Measurements from ENCODE around the gene RAB10. TPM values are rescaled to one million over a fixed set of nuclear protein-coding genes. Genes with fewer than 3 reads are reported as not detected.
A peak's percentile ranks its signal among the peaks of the same experiment; 100 is the strongest.

The RAB10 gene
- 100 to 1,000 TPM in 1 of 2 donors, 10 to 100 TPM in 1; 96.8 to 112 TPM for total RNA-seq
- polyA plus RNA-seq (ENCODE audit: insufficient read depth, low read depth, low replicate concordance), result 74.8 TPM
- long read RNA-seq, donor 1, transcript RAB10-201 (6 exons, 3,535 nt), result major isoform, 53 of 112 reads
- long read RNA-seq, donor 1, partial matches to known transcripts, result 59 of 112 reads
- long read RNA-seq, donor 1, other reads (novel, unspliced or antisense), result 0 of 112 reads
- long read RNA-seq, donor 2, transcript RAB10-201 (6 exons, 3,535 nt), result major isoform, 33 of 58 reads
- long read RNA-seq, donor 2, partial matches to known transcripts, result 25 of 58 reads
- long read RNA-seq, donor 2, other reads (novel, unspliced or antisense), result 0 of 58 reads

DNA sequence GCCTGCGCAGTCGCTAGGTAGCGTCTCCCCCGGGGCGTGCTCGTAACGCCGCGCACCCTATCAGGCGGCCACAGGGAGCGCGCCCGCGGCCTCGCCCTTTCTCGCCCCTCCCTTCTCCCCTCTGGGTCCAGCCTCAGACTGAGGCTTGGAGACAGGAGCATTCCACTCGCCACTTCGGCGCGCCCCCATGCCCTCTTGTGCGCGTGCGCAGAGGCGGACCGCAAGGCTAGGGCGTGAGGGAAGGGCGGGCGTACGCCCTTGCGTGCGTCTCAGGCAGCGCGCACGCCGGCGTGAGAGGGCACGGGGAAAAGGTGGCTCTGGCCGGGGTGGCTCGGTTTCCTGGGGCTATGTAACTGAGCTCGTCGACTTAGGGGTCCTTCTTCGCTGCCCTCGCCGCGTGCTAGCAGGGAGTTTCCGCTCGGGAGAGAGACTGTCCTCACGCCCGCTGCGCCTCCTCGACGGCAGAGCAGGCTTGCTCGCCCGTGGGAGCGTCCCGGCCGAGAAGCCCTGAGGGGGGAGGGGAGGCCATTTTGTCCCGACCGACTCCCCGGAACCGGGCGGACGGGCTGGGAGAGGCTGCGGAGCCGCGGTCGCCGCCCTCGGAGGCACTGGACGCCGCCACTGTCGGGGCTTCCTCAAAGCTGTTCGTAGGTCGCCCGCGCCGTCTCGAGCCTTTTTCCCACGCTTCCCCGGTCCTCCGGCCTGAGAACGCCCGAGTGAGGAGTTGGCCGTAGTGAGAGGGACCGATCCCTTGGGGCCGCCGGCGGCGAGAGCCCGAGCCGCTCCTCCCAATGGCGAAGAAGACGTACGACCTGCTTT, at the start of gene RAB10:
Gene RAB10 (plus strand): TSS at position 267 of the 819 bp plus-strand sequence. CDS start 525 bp downstream, at position 792.
- peaks cover 15% of the 10 kb centered on the region for H3K4me1 ChIP-seq
- H3K4me3 ChIP-seq, result peak within 1 kb of the TSS; percentile 93 to 96
- H3K36me3 ChIP-seq (ENCODE audit: low read depth, missing control alignments), result no peaks in the 10 kb centered on the region
- TF ChIP-seq POLR2A (IDR thresholded peaks at IDR 0.05), result peak; percentile 84
- TF ChIP-seq, protein P1, sequence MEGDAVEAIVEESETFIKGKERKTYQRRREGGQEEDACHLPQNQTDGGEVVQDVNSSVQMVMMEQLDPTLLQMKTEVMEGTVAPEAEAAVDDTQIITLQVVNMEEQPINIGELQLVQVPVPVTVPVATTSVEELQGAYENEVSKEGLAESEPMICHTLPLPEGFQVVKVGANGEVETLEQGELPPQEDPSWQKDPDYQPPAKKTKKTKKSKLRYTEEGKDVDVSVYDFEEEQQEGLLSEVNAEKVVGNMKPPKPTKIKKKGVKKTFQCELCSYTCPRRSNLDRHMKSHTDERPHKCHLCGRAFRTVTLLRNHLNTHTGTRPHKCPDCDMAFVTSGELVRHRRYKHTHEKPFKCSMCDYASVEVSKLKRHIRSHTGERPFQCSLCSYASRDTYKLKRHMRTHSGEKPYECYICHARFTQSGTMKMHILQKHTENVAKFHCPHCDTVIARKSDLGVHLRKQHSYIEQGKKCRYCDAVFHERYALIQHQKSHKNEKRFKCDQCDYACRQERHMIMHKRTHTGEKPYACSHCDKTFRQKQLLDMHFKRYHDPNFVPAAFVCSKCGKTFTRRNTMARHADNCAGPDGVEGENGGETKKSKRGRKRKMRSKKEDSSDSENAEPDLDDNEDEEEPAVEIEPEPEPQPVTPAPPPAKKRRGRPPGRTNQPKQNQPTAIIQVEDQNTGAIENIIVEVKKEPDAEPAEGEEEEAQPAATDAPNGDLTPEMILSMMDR (IDR thresholded peaks at IDR 0.05), result peak in 2 of 3 experiments; percentile 24 to 26
- no peaks in the 10 kb centered on the region for H3K27me3 ChIP-seq
- no peaks in the 10 kb centered on the region for H3K9me3 ChIP-seq
- peak; percentile 98 for DNase-seq
- intact Hi-C loops (cut with DNase I; ENCODE audit: low total_unique reads), result no loop called here
- WGBS, 2 donors, result 0 to 1% methylated on average over 19 to 60 of the region's 94 CpGs
- peak within 1 kb of the TSS; percentile 96 to 98 for H3K27ac ChIP-seq

DNA sequence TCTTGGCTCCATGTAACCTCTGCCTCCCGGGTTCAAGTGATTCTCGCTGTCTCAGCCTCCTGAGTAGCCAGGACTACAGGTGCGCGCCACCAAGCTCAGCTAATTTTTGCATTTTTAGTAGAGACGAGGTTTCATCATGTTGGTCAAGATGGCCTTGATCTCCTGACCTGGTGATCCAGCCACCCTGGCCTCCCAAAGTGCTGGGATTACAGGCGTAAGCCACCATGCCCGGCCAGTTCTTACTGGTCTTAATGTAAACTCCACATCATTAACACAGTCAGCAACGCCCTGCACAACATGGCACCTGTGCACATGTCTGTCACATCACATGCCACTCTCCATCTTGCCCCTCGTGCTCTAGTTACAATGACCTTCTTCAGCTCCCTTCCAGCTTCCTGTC, 45.8 kb upstream of the RAB10 start:
- Histone ChIP-seq H3K4me3 (no peak overlapping the region), H3K27me3 (no peaks in the 10 kb centered on the region), H3K9me3 (no peaks in the 10 kb centered on the region), H3K36me3 (ENCODE audit: low read depth, missing control alignments) (no peaks in the 10 kb centered on the region), H3K4me1 (no peaks in the 10 kb centered on the region), H3K27ac (no peak overlapping the region)
- 89 to 95% methylated on average over 9 of the region's 9 CpGs for WGBS, 2 donors
- TF ChIP-seq, protein P1 (IDR thresholded peaks at IDR 0.05), result no peak
- no peak for TF ChIP-seq POLR2A (IDR thresholded peaks at IDR 0.05)
- intact Hi-C loops (cut with DNase I; ENCODE audit: low total_unique reads), result no loop called here
- no peak for DNase-seq

DNA sequence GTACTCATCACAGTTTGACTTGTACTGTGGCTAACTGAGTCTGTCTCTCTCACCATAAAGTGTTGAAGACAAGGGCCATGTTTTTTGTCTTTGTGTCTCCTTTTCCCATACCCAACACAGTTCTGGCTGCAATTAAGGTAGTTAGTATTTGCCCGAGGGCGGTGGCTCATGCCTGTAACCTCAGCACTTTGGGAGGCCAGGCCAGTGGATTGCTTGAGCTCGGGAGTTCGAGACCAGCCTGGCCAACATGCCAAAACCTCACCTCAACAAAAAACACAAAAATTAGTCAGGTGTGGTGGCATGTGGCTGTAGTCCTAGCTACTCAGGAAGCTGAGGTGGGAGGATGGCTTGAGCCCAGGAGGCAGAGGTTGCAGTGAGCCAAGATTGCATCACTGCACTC, 44.7 kb upstream of the RAB10 start:
- Histone ChIP-seq H3K4me1 (no peaks in the 10 kb centered on the region), H3K27me3 (no peaks in the 10 kb centered on the region), H3K27ac (no peak overlapping the region), H3K4me3 (no peak overlapping the region), H3K9me3 (no peaks in the 10 kb centered on the region), H3K36me3 (ENCODE audit: low read depth, missing control alignments) (no peaks in the 10 kb centered on the region)
- intact Hi-C loops (cut with DNase I; ENCODE audit: low total_unique reads), result no loop called here
- TF ChIP-seq, protein P1 (IDR thresholded peaks at IDR 0.05), result no peak
- DNase-seq, result no peak
- WGBS, 2 donors, result 89 to 92% methylated on average over 4 of the region's 4 CpGs

DNA sequence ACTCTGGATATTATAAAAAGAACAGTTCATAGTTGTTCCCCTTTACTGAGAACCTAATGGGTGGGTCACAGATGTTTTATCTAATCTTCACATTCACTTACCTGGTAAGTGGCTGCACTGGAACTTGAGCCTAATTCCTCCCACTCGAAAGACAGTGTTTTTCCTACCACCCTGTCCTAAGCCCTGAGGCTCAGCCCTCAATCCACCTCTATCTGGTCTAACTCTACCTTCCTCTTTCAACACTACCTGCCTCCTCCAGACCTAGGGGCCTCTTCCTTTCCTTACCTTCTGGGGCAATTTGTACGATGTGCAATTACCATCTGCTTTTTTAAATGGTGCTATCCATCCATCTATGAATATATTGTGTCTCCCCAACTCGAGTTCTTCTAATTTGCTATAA, 41.9 kb upstream of the RAB10 start:
- intact Hi-C loops (cut with DNase I; ENCODE audit: low total_unique reads), result loop anchor here (10.0 kb wide), 1 partner anchor 153 kb away; no protein-coding TSS in a partner anchor
- no peak overlapping the region for H3K4me3 ChIP-seq
- no peak for TF ChIP-seq POLR2A (IDR thresholded peaks at IDR 0.05)
- TF ChIP-seq, protein P1 (IDR thresholded peaks at IDR 0.05), result no peak
- no peaks in the 10 kb centered on the region for H3K9me3 ChIP-seq
- H3K27ac ChIP-seq, result no peak overlapping the region
- 80% methylated on average over 3 of the region's 3 CpGs for WGBS, 2 donors
- H3K36me3 ChIP-seq (ENCODE audit: low read depth, missing control alignments), result no peaks in the 10 kb centered on the region
- DNase-seq, result no peak
- no peaks in the 10 kb centered on the region for H3K27me3 ChIP-seq
- no peaks in the 10 kb centered on the region for H3K4me1 ChIP-seq
